ENCODE measurements around the gene ZGRF1.
"Not testable (repeated sequence)": the region's sequence is repeated elsewhere in the genome, so short reads cannot be mapped to it uniquely, and the experiment has no call there.

The ZGRF1 gene

GRCh38 chr4:112513971-112514646 is 122.6 kb downstream of the ZGRF1 start:
- no peak for FAIRE-seq

GRCh38 chr4:112511803-112512118 is 124.9 kb downstream of the ZGRF1 start:
- FAIRE-seq = no peak

GRCh38 chr4:112511093-112511802 is 125.5 kb downstream of the ZGRF1 start:
- no peak for FAIRE-seq

- no peak for FAIRE-seq
These were observed 126.2 kb downstream of the ZGRF1 start for GRCh38 chr4:112510291-112511092.

- FAIRE-seq = no peak
These were observed 127.2 kb downstream of the ZGRF1 start for GRCh38 chr4:112509243-112510141.

GRCh38 chr4:112508356-112508755 is 128.4 kb downstream of the ZGRF1 start:
- FAIRE-seq = no peak

- no peak for FAIRE-seq
These were observed 131.9 kb downstream of the ZGRF1 start for GRCh38 chr4:112504807-112505206.

- no peak for FAIRE-seq
These were observed 133.8 kb downstream of the ZGRF1 start for GRCh38 chr4:112502871-112503270.

GRCh38 chr4:112492321-112492720 is 144.4 kb downstream of the ZGRF1 start:
- no peak for FAIRE-seq

- not testable (repeated sequence) for FAIRE-seq
These were observed 145.9 kb downstream of the ZGRF1 start for GRCh38 chr4:112490808-112491207.
